Endothelial cell of umbilical vein (primary cell): ENCODE data around the gene PRDM7.

ENCODE experiments used
- EZH2 ChIP-seq: IDR thresholded peaks from 2 replicates; pipeline ENCODE4 v1.6.1; 2012; ENCODE audit warnings: borderline replicate concordance, low read depth, mild to moderate bottlenecking, moderate library complexity, low read length, inconsistent platforms; ENCODE audit not compliant: severe bottlenecking
- FOS ChIP-seq: IDR thresholded peaks from 2 replicates; pipeline ENCODE4 v1.6.1; 2011; ENCODE audit warnings: mild to moderate bottlenecking, low read length, moderate library complexity, borderline replicate concordance; ENCODE audit not compliant: insufficient read depth
- POLR2A ChIP-seq: IDR thresholded peaks from 2 replicates; pipeline ENCODE4 v1.6.1; 2012; ENCODE audit warnings: low read depth, mild to moderate bottlenecking, control low read depth, low read length
- TF ChIP-seq, protein P1 (sequence below), 2 donors: IDR thresholded peaks; 1 replicate in 1 of 2; 2 replicates in 1 of 2; pipeline ENCODE4 v1.5.1; 2011; ENCODE audit warnings: low read length in 2 of 2, mild to moderate bottlenecking in 2 of 2, moderate library complexity in 2 of 2, control low read depth in 1 of 2, inconsistent platforms in 1 of 2, low read depth in 1 of 2; ENCODE audit not compliant: insufficient read depth in 1 of 2; ENCODE audit errors: extremely low read depth in 1 of 2

DNA sequence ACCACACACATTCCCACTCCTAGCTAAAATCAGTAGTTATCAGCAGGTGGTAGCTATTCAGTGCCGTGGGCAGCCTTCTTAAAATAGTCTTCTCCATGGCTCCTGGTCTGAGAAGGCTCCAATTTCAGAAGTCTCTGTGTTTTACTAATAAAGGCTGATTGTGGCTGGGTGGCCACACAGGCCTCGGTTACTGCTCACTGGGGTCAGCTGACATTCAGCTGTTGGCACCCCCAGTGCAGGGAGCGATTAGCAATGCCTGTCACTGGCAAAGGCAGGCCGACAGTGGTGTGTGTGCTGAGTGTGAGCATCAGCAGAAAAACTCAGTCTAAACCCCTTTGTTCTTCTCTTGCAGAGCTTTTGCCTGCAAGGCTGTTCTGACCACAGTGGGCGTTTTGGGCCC is 41.2 kb downstream of the PRDM7 start:
- TF ChIP-seq, protein P1, sequence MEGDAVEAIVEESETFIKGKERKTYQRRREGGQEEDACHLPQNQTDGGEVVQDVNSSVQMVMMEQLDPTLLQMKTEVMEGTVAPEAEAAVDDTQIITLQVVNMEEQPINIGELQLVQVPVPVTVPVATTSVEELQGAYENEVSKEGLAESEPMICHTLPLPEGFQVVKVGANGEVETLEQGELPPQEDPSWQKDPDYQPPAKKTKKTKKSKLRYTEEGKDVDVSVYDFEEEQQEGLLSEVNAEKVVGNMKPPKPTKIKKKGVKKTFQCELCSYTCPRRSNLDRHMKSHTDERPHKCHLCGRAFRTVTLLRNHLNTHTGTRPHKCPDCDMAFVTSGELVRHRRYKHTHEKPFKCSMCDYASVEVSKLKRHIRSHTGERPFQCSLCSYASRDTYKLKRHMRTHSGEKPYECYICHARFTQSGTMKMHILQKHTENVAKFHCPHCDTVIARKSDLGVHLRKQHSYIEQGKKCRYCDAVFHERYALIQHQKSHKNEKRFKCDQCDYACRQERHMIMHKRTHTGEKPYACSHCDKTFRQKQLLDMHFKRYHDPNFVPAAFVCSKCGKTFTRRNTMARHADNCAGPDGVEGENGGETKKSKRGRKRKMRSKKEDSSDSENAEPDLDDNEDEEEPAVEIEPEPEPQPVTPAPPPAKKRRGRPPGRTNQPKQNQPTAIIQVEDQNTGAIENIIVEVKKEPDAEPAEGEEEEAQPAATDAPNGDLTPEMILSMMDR (IDR thresholded peaks at IDR 0.05; ENCODE audit: extremely low read depth in 1 of 2, insufficient read depth in 1 of 2, low read depth in 1 of 2, low read length in 2 of 2) = no peak
- TF ChIP-seq FOS (no peak), POLR2A (no peak), EZH2 (no peak)
